ENCODE results near the gene PLEKHH2.
"Not testable (repeated sequence)": the region's sequence is repeated elsewhere in the genome, so short reads cannot be mapped to it uniquely, and the experiment has no call there.

The PLEKHH2 gene

DNA sequence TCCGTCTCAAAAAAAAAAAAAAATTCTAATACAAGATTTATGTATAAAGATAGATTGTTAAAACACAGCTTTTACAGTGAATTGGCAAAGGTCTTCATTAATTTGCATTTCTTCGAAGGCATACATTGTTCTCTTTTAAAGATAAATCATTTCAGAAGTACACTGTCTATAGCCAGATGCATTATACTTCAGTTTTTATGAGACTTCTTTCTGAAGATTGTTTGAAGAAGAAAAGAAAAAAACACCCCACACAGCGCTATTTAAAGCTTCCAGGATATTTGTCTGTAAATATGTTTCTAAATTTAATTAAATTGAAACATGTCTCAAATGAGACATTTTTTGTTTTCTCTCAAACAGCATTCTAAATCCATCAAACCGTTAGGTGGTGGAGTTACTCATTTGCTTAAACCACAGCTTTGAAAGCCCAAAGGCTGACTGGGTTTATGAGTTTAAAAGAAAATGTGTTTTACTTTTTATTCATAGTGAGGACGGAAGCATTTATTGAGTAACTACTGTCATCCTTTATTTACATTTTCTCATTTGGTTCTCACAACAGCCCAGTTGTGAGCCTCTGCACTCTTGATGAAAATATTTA is 81.6 kb downstream of the PLEKHH2 start:
- DNase-seq = no peak

GRCh38 chr2:43724728-43725526 is 87.9 kb downstream of the PLEKHH2 start:
- no peak for DNase-seq

GRCh38 chr2:43725711-43726246 is 88.7 kb downstream of the PLEKHH2 start:
- DNase-seq = no peak

DNA sequence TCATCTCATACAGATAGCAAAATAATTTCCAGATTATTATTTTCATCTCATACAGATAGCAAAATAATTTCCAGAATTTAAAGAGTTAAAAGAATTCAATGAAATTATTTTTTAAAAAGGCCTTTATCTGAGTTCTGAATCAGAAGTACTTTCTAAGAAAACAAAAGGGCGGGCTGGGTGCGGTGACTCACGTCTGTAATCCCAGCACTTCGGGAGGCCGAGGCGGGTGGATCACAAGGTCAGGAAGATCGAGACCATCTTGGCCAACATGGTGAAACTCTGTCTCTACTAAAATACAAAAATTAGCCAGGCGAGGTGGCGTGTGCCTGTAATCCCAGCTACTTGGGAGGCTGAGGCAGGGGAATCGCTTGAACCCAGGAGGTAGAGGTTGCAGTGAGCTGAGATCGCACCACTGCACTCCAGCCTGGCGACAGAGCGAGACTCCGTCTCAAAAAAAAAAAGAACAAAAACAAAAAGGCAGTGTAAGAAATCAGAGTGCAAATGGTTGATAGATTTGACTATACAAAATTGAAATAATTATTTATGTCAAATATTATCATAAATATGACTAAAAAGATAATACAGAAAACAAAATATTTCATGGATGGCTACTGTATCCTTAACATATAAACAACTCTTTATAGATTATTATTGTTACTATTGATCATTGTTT is 90.0 kb downstream of the PLEKHH2 start:
- DNase-seq = not testable (repeated sequence)

DNA sequence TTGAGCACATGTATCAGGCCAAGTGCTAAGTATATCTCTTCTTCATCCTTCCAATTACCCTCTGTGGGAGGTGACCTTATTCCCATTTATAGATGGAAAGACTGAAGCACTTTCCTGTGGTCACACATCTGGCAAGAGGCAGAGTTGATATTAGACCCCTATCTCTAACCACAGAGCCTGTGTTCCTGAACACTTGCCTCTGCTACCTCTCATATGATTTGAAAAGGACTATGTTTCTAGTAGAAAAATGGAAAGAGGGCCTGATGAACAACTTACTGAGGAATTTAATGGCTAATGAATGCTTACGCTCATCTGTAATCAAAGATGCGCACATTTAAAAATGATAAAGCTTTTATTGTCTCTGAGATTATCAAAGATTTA is 90.6 kb downstream of the PLEKHH2 start:
- DNase-seq = no peak

GRCh38 chr2:43729491-43730174 is 92.6 kb downstream of the PLEKHH2 start:
- no peak for DNase-seq

DNA sequence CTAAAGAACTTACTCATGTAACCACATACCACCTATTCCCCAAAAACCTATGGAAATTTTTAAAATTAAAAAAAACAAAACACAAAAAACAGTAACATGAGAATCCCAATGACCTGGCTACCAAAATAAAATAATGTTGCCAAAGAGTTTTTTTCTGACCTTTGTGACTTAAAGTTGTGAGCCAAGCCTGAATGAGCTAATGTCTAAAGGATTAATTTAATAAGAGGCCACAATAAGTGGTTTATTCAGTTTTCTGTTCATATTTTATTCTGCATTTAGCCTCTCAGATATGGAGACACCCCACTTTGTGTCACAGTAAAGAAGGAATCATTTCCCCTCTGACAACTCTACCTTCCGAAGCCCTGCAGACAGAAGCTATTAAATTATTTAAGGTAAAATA is 94.2 kb downstream of the PLEKHH2 start:
- no peak for DNase-seq

DNA sequence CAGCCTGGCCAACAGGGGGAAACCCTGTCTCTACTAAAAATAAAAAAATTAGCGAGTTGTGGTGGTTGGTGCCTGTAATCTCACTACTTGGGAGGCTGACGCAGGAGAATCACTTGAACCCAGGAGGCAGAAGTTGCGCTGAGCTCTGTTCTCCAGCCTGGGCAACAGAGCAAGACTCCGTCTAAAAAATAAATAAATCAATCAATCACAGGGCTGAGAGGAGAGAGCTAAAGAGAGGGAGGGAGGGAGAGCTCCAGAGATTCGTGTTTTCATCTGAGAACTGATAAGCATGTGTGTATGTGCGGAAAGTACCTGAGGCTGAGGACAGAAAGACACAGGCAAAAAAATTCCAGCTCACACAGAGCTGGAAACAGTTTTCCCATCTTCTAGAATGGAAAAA is 99.6 kb downstream of the PLEKHH2 start:
- DNase-seq = no peak

DNA sequence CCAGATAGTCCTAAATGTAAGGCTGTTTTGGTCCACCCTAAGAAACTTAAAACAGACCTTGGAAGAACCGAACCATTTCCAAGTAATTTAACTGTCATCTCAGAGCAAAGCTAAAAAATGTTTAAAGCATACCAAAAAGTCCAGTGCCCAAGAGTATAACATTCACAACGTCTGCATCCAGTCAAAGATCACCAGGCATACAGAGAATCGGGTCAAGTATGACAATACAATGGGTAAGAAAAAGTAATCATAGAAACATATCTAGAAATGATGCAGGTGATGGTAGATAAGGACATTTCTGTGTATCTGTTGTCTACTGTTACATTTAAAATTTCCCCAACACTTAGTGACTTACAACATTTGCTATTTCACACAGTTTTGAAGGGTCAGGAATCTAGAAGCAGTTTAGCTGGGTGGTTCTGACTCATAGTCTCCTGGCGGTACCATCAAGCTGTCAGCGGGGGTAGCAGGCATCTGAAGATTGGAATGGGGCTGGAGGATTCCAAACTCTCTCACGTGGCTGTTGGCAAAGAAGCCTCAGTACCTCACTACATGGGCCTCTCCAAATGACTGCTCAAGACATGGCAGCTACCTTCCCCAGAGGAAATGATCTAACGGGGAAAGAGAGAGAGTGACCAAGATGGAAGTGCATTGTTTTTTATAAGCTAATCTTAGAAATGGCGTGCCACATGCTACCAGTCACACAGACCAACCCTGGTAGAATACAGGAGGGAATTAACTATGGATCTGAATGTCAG is 100.2 kb downstream of the PLEKHH2 start:
- no peak for DNase-seq

DNA sequence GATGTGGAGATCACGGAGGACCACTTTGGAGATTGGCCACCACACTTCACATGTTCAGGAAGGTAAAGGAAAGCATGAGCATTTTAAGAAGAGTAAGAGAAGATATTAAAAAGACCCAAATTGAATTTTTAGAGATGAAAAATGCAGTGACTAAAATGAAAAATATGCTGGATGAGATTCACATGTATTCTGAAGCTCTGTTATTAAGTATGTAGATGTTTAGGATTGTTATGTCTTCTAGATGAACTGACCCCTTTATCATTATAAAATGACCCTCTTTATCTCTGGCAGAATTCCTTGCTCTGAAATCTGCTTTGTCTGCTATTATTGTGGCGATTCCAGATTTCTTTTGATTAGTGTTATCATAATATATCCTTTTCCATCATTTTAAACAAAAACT is 100.8 kb downstream of the PLEKHH2 start:
- no peak for DNase-seq

GRCh38 chr2:43738257-43738656 is 101.2 kb downstream of the PLEKHH2 start:
- no peak for DNase-seq

- no peak for DNase-seq
Observed at GRCh38 chr2:43743706-43744105, 106.6 kb downstream of the PLEKHH2 start.

DNA sequence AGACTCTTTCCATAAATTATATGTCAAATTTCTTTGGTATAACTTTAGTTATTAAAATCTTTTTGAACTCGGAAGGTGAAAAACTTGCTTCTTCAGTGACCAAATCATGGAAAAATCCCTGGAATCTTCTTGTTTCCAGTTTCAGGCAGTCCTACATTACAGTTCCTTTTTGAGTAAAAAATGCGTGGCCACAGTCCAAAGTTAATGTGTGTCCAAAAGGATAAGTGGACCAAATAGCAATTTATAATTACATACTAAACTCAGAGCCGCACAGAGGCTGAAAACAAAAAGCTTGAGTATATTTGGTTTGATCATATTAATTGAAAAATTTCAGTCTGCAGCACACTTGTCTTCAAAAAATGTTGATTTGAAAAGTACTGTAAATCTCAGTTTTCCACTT is 108.4 kb downstream of the PLEKHH2 start:
- no peak for DNase-seq

- DNase-seq = no peak
Observed at GRCh38 chr2:43748333-43748732, 111.3 kb downstream of the PLEKHH2 start.

GRCh38 chr2:43749583-43749982 is 112.5 kb downstream of the PLEKHH2 start:
- DNase-seq = no peak

- DNase-seq = no peak
Observed at GRCh38 chr2:43751476-43751990, 114.5 kb downstream of the PLEKHH2 start.

- DNase-seq = no peak
Observed at GRCh38 chr2:43752302-43752701, 115.2 kb downstream of the PLEKHH2 start.

DNA sequence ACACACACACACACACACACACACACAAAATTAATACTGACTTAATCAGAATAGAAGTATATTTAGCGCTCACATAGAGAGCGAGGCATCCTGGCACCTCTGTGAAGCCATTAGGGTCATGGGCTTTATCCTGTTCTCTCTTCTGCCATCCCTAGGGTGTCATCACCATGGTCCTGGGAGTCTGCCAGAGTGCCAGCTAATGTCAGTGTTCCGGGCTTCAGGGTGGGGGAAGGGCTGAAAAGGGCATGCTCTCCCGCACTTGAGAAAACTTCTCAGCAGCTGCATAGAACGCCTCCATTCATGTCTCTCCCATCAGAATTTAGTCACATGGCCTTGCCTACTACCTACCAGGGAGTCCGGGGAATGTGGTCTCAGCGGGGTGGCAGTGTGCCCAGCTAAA is 117.1 kb downstream of the PLEKHH2 start:
- DNase-seq = no peak

GRCh38 chr2:43758739-43759138 is 121.7 kb downstream of the PLEKHH2 start:
- DNase-seq = no peak

- no peak for DNase-seq
Observed at GRCh38 chr2:43759195-43759594, 122.1 kb downstream of the PLEKHH2 start.

GRCh38 chr2:43762286-43762685 is 125.2 kb downstream of the PLEKHH2 start:
- no peak for DNase-seq

DNA sequence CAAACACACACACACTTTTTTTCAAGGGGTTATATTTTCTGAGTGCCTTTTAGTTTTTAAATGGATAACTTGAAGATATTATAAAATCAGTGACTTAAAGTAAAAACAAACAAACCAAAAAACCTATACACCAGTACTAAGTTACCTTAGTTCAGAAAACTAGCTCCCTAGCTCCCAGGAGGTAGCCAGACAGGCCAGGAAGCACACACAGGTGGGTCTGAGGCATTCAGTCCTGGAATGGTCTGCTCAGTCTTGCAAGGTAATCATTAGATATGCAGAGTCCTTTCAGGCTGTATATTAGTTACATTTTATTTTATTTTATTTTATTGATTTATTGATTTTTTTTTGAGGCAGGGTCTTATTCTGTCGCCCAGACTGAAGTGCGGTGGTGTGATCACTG is 126.0 kb downstream of the PLEKHH2 start:
- no peak for DNase-seq
